ENCODE data around the gene VSIG10L2.

VSIG10L2 gene

GRCh38 chr11:125932301-125932700, 13.5 kb upstream of the VSIG10L2 start:
- DNase-seq = no peak
- H3K27me3 Mint-ChIP-seq (ENCODE audit: low read depth, poor library complexity) = peaks cover 10% of the 10 kb centered on the region
- H3K9me3 Mint-ChIP-seq = no peaks in the 10 kb centered on the region
- no peak for TF ChIP-seq CTCF (IDR thresholded peaks at IDR 0.05)
- peaks cover 27% of the 10 kb centered on the region for H3K4me1 Mint-ChIP-seq
- H3K36me3 Mint-ChIP-seq (ENCODE audit: low read depth) = no peaks in the 10 kb centered on the region
- H3K4me3 Mint-ChIP-seq = no peak overlapping the region
- no peak overlapping the region for H3K27ac Mint-ChIP-seq

GRCh38 chr11:125933030-125933813, 12.6 kb upstream of the VSIG10L2 start:
- Mint-ChIP-seq H3K27me3 (ENCODE audit: low read depth, poor library complexity) (peaks cover 10% of the 10 kb centered on the region), H3K9me3 (no peaks in the 10 kb centered on the region), H3K36me3 (ENCODE audit: low read depth) (no peaks in the 10 kb centered on the region), H3K27ac (no peak overlapping the region), H3K4me1 (peaks cover 27% of the 10 kb centered on the region), H3K4me3 (no peak overlapping the region)
- no peak for TF ChIP-seq CTCF (IDR thresholded peaks at IDR 0.05)
- no peak for DNase-seq

DNA sequence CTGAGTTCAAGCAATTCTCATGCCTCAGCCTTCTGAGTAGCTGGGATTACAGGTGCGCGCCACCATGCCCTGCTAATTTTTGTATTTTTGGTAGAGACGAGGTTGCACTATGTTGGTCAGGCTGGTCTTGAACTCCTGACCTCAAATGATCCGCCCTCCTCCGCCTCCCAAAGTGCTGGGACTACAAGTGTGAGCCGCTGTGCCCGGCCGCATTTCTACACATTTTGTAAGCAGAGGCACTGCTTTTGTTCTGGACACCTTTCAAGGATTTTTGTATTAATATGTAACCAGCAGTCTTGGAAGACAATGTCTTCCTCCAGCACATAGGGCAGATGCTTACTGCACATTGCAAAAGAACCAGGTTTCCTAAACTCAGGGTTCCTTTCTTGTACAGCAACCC, 11.4 kb upstream of the VSIG10L2 start:
- H3K4me1 Mint-ChIP-seq = peaks cover 35% of the 10 kb centered on the region
- H3K36me3 Mint-ChIP-seq (ENCODE audit: low read depth) = no peaks in the 10 kb centered on the region
- DNase-seq = no peak
- no peak overlapping the region for H3K27ac Mint-ChIP-seq
- no peak for TF ChIP-seq CTCF (IDR thresholded peaks at IDR 0.05)
- H3K27me3 Mint-ChIP-seq (ENCODE audit: low read depth, poor library complexity) = peaks cover 10% of the 10 kb centered on the region
- H3K9me3 Mint-ChIP-seq = no peaks in the 10 kb centered on the region
- no peak overlapping the region for H3K4me3 Mint-ChIP-seq

DNA sequence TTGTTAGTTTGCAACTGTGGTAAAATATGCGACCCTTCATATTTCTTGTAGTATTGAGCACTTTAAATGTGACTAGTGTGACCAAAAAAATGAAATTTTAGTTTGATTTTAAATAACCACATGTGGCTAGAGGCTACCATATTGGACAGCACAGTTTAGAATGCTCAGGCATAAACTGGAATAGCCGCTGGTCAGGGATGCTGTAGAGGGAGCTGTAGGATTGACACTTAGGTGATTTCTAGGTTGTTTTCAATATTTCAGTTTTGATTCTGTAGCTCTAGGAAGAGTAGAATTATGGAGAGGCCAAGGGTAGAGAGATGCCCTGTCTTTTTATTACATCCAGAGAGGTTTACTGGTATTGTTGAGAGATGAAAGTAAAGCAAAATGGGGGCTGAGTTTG, 10.8 kb upstream of the VSIG10L2 start:
- H3K4me3 Mint-ChIP-seq = no peak overlapping the region

DNA sequence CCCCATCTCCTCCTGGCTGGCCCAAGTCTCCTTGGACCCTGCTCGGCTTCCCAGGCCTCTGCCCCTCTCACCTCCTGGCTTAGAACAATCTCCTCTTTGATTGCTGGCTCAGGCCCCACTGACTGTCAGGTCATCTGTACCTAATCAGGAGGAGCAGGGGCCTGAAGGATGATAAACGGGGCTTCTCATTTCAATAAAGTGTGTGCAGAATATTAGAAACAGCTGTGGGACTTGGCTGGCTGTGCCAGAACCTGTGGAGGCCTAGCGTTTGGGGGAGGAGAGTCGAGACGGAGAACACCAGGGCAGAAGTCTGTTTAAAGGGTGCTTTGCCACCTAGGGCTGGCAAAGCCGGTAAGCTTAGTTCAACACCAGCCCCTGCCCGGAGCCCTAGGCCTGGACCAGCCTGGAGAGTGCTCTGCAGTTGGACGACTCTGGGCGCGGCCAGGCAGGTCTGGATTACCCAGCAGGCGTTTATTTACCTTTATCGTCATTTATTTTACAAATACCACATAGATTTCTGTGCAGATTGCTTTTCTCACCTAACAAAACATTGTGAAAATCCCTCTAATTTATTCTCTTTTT, 10.1 kb upstream of the VSIG10L2 start:
- Mint-ChIP-seq H3K9me3 (no peaks in the 10 kb centered on the region), H3K27ac (no peak overlapping the region), H3K4me3 (no peak overlapping the region), H3K27me3 (ENCODE audit: low read depth, poor library complexity) (peaks cover 10% of the 10 kb centered on the region), H3K36me3 (ENCODE audit: low read depth) (no peaks in the 10 kb centered on the region), H3K4me1 (peaks cover 35% of the 10 kb centered on the region)
- no peak for TF ChIP-seq CTCF (IDR thresholded peaks at IDR 0.05)
- no peak for DNase-seq

More for the DNA sequence above, 10.8 kb upstream of the VSIG10L2 start:
- TF ChIP-seq CTCF (IDR thresholded peaks at IDR 0.05) = no peak
- Mint-ChIP-seq H3K27ac (no peak overlapping the region), H3K9me3 (no peaks in the 10 kb centered on the region), H3K36me3 (ENCODE audit: low read depth) (no peaks in the 10 kb centered on the region), H3K4me1 (peaks cover 35% of the 10 kb centered on the region), H3K27me3 (ENCODE audit: low read depth, poor library complexity) (peaks cover 10% of the 10 kb centered on the region)
- no peak for DNase-seq

DNA sequence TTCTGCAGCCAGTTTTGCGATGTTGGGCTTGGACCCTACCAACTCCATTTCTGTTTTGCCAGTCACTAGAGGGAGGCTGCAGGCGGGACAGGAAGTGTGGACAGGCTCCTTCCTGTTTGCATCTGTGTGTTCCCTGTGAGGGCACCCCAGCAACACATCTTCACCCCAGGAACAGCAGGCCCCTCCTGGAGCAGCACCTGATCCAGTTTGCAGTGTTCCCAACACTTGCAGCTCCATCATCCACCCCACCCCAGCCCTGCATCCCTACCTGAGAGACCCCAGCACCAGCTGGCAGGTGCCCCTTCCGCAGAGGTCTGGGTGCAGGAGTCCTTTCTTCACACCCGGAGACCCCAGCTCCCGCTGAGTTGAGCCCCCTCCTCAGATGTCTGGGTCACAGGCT, 7.4 kb upstream of the VSIG10L2 start:
- no peak overlapping the region for H3K4me3 Mint-ChIP-seq
- H3K9me3 Mint-ChIP-seq = no peaks in the 10 kb centered on the region
- no peaks in the 10 kb centered on the region for H3K27me3 Mint-ChIP-seq (ENCODE audit: low read depth, poor library complexity)
- no peaks in the 10 kb centered on the region for H3K36me3 Mint-ChIP-seq (ENCODE audit: low read depth)
- peaks cover 38% of the 10 kb centered on the region for H3K4me1 Mint-ChIP-seq
- H3K27ac Mint-ChIP-seq = no peak overlapping the region
- TF ChIP-seq CTCF (IDR thresholded peaks at IDR 0.05) = no peak
- no peak for DNase-seq

Measured in nephron progenitor cell (in vitro differentiated cells).